DMS114 treated with DMSO at 0.1 percent for 48 hours (cell line): ENCODE data around the gene MAPK8.

Source experiments
- DNase-seq: peaks from one replicate; lab custom pipeline; 2025; ENCODE audit not compliant: unreplicated experiment; lab: John Stamatoyannopoulos, UW

The MAPK8 gene

GRCh38 chr10:48447356-48448215, 141.1 kb downstream of the MAPK8 start:
- DNase-seq: no peak

- DNase-seq: no peak
Observed at GRCh38 chr10:48448796-48449195, 142.3 kb downstream of the MAPK8 start.

GRCh38 chr10:48449501-48450232, 143.2 kb downstream of the MAPK8 start:
- DNase-seq: no peak

DNA sequence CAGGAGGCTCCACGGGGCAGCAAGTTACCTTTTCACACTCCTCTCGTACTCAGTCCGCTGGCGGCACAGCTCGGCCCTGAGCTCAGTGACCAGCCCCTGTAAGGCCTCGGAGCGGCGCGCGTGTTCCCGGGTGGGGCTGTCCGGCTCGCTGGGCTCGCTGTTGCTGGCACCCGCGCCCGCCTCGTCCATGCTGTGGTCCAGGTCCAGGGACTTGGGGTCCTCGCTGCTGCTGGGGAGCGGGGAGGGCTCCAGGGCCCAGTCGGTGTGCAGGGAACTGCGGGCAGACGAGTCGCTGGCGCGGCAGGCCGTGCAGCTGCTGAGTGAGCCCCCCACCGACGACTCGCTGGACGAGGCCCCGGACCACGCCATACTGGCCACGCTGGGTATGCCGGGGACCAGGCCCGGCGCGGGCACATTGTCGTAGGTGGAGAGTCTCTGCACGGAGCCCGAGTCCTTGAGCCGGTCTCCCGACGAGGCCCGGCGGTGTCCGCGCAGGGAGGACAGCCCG, 143.8 kb downstream of the MAPK8 start:
- no peak for DNase-seq

DNA sequence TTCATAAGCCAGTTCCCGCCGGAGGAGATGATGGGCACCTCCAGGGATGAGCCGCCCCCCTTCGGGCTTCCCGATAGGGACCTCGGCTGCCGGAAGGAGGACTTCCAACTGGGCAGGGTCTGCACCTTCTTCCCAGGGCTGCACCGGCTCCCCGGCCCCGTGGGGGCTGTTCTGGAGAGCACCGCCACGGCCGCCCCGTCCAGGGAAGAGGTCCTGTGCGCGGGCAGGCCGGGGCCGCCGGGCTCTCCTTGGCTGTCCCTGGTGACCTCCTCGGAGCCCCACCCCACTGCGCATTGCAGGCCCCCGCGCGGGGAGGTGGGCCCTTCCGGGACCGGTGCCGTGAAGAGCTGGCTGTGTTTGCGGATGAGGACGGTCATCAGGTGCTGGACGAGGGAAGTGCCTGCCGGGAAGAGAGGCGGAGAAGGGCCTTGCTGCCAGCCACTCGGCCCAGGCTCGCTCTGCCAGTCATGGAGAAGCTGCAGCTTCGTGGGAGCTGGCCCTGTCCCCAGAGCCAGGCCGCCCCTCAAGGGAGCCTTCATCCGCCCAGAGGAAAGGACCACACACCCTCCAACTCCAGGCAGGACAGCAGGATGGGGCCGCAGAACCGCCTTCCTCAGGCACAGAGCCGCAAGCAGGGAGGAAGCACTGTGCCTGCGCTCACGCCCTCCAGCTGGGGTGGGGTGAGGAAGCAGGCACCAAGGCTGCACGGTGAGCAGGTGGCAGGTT, 144.4 kb downstream of the MAPK8 start:
- DNase-seq: no peak

DNA sequence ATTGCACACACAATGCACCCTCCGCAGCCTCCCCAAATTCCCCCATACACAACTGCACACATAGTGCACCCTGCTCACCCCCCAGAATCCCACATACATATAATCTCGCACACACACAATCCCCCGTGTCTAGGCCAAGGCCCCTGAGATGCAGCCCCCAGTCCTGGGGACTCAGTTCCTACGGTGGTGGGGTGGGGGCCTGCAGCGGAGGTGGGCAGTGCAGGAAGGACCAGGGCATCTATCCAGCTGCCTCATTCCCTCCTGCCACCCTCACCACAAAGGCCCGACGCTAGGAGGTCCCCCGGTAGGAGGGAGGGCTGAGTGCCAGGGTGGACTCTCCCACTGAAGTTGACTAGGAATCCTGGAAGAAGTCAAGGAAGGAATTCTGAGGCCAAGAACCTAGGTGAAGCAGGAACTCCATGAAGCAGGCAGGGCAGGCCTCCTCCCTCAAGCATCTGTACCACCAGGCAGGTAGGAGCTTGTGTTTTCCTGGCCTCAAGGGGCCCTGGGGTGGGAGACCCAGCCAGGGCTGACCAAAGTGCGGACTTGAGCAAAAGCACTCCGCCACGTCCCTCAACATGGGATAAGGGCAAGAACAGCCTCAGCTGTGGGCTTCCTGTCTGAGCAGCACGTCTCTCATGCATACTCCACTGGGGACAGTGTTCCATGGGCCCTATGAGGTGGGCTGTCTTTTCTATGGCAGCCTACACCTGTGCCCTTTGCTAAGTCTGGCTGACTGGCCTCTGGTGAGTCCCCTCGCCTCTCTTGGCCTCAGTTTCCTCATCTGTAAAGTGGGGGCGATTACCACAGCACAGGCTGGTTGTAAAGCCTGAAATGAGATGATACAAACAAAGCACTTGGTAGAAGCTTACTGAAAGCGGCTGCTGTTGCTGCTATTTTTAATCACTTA, 145.7 kb downstream of the MAPK8 start:
- no peak for DNase-seq

DNA sequence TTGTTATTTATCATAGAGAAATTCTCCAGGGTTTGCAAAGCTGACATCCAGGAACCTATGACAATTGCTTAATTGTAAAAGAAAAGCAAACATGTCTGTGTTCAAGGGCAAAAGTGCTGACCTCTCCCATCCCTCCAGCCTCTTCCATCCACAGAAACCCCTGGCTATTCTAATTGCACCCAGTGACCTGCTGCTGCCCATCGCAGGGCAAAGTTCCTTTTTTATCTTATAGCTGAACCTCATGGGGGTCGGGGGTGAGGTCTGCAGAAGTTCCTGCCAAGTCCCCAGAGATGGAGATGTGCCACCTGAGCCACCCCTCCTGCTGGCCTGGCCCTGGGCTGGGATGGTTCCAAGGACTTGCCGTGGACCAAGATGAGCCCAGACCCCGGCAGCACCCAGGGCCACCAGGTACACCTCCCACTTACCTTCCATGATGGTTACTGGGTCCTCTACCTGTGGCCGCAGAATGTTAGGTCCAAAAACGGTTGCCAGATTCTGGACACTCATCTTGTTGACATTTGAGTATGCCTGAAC, 146.5 kb downstream of the MAPK8 start:
- no peak for DNase-seq

DNA sequence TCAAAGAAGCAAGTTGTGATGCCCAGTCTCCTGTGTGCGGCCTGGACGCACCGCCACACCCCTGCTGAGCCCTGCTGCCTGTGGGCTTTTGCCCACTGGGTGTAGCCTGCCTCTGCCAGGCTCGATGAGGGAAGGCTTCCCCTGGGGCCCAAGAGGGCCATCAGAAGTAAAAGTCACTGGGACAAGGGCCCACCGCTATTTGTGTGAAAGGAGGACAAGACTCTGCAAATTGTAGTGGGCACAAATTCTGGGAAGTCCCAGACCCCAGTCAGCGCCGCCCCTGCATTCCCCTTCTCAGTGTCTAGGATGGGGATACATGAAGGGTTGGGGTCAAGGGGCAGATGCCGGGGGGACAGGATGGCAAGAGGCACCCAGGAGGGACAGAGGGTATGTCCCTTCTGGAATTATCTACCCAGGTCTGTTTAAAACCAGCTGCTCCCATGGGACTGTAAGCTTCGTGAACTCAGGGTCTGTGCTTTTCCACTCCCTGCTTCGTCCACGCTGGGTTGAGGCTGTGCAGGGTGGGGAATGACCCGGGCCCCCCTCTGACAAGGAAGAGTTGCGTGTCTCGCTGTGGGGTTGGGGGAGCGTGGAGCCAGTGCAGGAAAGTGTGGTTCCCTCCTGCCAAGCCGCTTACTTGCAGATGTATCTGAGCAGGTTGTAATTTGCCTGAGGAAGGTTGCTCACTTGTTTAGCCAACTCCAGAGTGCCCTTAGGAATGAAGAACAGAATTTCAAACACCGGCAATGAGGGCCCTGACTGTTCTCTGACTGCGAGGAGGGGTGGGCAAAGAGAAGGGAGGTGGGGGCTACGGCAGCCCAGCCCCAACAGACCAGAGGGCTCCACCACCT, 147.2 kb downstream of the MAPK8 start:
- DNase-seq: no peak

DNA sequence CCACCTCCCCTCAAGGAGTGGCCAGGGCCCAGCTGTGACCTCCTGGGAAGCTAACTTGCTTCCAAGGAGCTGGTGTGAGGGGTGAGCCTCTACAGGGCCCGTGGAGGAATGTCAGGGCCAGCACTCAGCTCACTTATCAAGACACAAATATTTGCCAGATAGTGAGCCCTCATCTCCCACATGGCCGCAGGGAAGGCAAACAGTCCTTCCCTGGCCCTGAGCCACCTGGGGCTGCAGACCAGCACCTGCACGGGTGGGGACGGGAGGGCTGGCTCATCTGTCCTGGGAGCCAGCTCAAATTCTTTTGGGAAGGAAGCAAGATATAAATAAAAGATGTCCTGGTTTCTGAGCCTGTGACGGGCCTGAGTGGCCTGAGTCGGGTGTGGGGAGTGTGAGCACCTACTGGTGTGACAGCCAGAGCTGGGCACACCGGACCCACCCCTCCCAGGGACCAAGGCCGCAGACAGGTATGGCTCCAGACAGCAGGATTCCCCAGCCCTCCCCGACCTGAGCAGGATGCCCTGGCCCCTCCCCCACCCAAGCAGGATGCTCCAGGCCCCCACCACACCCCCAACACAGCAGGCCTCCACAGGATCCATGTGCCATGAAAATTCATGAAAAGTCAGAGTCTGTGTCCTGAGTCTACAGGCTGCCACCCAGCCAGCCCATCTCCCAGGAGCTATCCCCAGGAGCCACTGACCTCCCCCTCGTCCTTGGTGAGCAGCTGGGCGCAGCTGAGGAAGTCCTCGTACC, 148.0 kb downstream of the MAPK8 start:
- no peak for DNase-seq

DNA sequence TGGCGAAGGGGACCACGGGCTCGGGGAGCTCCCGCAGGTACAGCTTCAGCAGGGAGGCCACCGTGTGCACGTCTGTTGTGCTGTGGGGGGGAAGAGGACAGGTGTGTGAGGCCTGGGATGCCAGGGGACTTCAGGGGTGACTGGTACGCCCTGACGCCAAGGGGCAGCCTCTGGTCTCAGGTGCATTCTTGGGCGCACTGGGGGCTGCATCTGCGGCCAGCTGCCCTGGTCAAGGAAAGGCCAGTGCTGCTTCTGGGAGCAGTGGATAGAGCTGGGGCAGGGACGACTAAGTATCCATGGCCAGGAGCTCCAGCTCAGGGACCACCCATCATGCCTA, 148.5 kb downstream of the MAPK8 start:
- DNase-seq: no peak

DNA sequence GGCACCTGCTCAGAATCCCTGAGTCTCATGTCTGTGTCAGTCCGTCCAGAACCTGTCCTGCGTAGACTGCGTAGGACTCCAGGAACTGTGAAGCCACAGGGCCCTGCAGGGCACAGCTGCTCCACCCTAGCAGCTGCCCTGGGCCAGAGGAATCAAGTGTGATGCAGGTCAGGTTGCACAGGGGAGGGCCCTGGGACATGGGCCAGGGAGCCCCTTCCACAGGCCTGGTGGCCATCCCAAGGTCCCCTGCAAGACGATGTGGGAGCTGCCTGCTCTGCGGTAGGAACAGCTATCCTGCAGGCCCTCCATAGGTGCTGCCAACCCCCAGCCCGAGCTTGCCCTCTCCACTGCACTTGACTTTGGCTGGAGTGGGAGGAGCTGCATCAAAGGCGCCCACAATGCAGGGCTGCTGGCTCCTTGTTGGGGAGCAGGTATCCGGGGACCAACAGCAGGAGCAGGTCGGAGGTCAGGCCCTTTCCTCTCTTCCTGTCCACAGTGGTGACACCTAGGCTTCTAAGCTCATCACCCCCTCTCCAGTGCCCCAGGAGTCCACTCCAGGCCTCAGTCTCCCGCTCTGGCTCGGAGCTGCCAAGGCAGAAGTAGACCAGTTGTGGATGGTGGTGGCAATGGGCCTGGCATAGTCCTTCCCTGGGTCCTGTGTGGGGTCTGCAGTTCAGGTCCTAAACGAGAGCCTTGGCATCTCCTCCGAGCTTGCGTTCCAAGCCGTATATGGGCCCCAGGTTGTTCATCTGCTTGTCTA, 149.1 kb downstream of the MAPK8 start:
- DNase-seq: no peak

- no peak for DNase-seq
Observed at GRCh38 chr10:48456361-48456804, 149.9 kb downstream of the MAPK8 start.

DNA sequence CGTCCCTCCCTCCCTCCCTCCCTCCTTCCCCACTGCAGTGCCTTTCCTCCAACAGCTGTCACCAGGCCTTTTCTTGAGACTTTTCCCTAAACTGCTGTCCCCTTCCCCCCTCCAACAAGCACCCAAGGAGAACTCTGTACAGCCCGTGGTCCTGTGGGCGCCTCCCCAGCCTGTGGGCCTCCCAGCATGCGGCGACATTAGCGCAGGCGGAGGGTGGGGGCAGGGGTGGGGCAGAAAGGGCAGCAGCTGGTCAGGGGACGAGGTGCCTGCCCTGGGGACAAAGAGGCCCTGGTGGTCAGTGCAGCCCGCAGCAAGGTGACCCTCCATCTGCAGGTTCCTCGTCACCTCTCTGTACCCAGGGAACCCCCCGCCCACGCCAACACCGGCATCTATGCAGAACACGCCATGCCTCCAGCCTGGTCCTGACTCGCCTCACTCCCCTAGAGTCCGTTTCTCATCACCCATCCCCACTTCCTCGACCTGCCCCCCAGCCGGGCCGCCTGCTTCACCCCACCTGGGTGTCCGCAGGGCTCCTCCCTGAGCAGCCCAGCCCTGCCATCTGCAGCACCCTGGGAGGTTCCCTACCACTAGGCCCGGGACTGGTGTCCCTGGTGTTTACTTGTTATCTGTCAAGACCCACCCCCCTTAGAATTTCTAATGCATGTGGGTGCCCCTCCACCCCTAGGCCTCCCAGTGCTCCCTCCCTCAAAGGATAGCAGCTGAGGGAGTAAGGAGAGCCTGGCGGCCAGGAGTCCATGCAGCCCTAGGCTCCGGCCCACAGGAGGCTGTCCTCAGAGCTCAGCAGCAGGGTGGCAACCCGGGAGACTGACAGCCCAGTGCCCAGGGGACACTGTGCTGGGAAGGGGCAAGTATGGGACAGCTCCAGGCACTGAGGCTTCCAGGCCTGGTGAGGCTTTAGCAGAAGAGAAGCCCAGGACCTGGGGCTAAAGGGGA, 150.6 kb downstream of the MAPK8 start:
- no peak for DNase-seq

DNA sequence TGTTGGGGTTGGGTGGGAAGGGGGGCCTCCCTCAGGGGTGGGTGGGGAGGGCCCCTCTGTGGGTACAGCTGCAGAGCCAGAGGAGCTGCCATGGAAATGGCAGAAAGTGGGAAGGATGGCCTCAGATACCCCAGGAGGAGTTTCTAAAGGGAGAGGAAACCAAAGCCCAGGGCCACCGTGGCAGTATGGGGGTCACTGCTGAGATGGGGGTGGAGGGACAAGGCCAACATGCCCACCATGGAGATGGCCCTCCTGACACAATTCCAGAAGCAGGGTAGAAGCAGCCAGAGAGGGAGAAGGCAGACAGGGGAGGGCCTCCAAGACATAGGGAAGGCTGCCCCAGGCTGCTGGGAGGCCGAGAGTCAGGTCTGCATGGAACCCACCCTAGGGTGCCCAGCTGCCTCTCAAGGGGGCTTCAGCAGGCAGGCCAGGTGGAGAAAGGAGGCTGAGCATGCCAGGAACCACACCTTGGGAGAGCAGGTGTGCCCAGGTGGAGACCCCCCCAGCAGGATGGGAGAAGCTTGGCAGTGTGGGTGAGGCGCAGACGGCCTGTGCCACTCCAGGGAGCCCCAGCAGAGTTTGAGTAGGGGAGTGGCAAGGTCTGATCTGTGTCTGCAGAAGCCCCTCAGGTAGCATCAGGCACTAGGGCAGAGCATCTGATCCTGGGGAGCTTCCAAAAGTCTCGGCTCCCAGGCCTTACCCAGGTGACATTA, 151.6 kb downstream of the MAPK8 start:
- DNase-seq: no peak

- no peak for DNase-seq
Observed at GRCh38 chr10:48458662-48459048, 152.2 kb downstream of the MAPK8 start.
